SK-N-SH (cell line): ENCODE results near the gene UBE2G2. TPM values are rescaled to one million over a fixed set of nuclear protein-coding genes. Genes with fewer than 3 reads are reported as not detected.

Experiments used
- CTCF ChIA-PET: fragments of 300-600, 350-600 bp; formaldehyde crosslinking; extraction: SDS; loops from one replicate; lab custom pipeline; 2021; lab: Yijun Ruan, JAX
- POLR2A ChIA-PET: fragments of 350-600 bp; sonication (Branson Sonifier 250); formaldehyde crosslinking; extraction: SDS; loops from one replicate; lab custom pipeline; 2020; ENCODE audit warnings: antibody characterized with exemption, inconsistent platforms; lab: Yijun Ruan, JAX
- DNase-seq: peaks from one replicate; pipeline ENCODE4 v3.0.0; 2012
- H2AFZ ChIP-seq: fragments of 200-600 bp; sonication (generic); 2 replicates; pipeline ENCODE4 v1.8.1; 2016; ENCODE audit warnings: antibody characterized with exemption, mild to moderate bottlenecking, low read depth
- H3F3A ChIP-seq: fragments of 200-600 bp; sonication (generic); replicated peaks from 2 replicates; pipeline ENCODE3; 2016; ENCODE audit warnings: antibody characterized with exemption, mild to moderate bottlenecking; ENCODE audit not compliant: insufficient read depth
- H3K27ac ChIP-seq, 2 experiments: fragments of 200-500 bp in 1 of 2; fragments of 200-600 bp in 1 of 2; sonication (Bioruptor generic) in 1 of 2; sonication (generic), shearing (Covaris generic) in 1 of 2; 2 replicates each; pipeline versions ENCODE4 v1.5.1 to v1.6.1; 2014 to 2016; ENCODE audit warnings: low read depth in 2 of 2, inconsistent platforms in 1 of 2, low read length in 1 of 2, mild to moderate bottlenecking in 1 of 2, mixed read lengths in 1 of 2
- H3K27me3 ChIP-seq: fragments of 200-600 bp; sonication (generic), shearing (Covaris generic); 2 replicates; pipeline ENCODE4 v1.6.1; 2016; ENCODE audit warnings: mixed run types; ENCODE audit not compliant: insufficient read depth
- H3K36me3 ChIP-seq, 2 experiments: fragments of 200-500 bp in 1 of 2; fragments of 200-600 bp in 1 of 2; sonication (Bioruptor generic) in 1 of 2; sonication (generic) in 1 of 2; replicated peaks in 1 of 2; 2 replicates each; pipeline versions ENCODE3 to v1.5.1; 2014 to 2016; ENCODE audit warnings: low read length in 1 of 2, mild to moderate bottlenecking in 1 of 2; ENCODE audit not compliant: insufficient read depth in 2 of 2, control insufficient read depth in 1 of 2
- H3K4me1 ChIP-seq, 2 experiments: fragments of 200-500 bp in 1 of 2; fragments of 200-600 bp in 1 of 2; sonication (Bioruptor generic) in 1 of 2; sonication (generic), shearing (Covaris generic) in 1 of 2; 2 replicates each; pipeline versions ENCODE4 v1.5.1 to v1.6.1; 2014 to 2016; ENCODE audit warnings: low read depth in 1 of 2, low read length in 1 of 2, mixed run types in 1 of 2; ENCODE audit not compliant: insufficient read depth in 2 of 2, control insufficient read depth in 1 of 2
- H3K4me2 ChIP-seq: fragments of 200-600 bp; sonication (generic), shearing (Covaris generic); 2 replicates; pipeline ENCODE4 v1.6.1; 2017; ENCODE audit warnings: mixed run types
- H3K4me3 ChIP-seq, 2 experiments: fragments of 200-500 bp in 1 of 2; fragments of 200-600 bp in 1 of 2; sonication (Bioruptor generic) in 1 of 2; sonication (generic), shearing (Covaris generic) in 1 of 2; 2 replicates each; pipeline versions ENCODE4 v1.5.1 to v1.8.1; 2014 to 2016; ENCODE audit warnings: low read depth in 2 of 2, inconsistent platforms in 1 of 2, low read length in 1 of 2, mild to moderate bottlenecking in 1 of 2, mixed read lengths in 1 of 2, moderate library complexity in 1 of 2
- H3K79me2 ChIP-seq: fragments of 200-600 bp; sonication (generic); 2 replicates; pipeline ENCODE4 v1.8.1; 2017; ENCODE audit warnings: mild to moderate bottlenecking; ENCODE audit not compliant: insufficient read depth
- H3K9ac ChIP-seq: fragments of 200-600 bp; sonication (generic); 2 replicates; pipeline ENCODE4 v1.6.1; 2017; ENCODE audit warnings: mixed run types
- H3K9me2 ChIP-seq: fragments of 200-600 bp; sonication (generic); 2 replicates; pipeline ENCODE4 v1.6.1; 2017; ENCODE audit warnings: mixed run types
- H3K9me3 ChIP-seq: fragments of 200-600 bp; sonication (generic); 2 replicates; pipeline ENCODE4 v1.6.1; 2017; ENCODE audit warnings: mixed run types, mild to moderate bottlenecking, moderate library complexity
- H4K20me1 ChIP-seq: fragments of 200-600 bp; sonication (generic); 2 replicates; pipeline ENCODE4 v1.6.1; 2017; ENCODE audit warnings: mild to moderate bottlenecking, mixed run types; ENCODE audit not compliant: insufficient read depth
- CHD2 ChIP-seq: fragments of 150-350 bp; IDR thresholded peaks from 2 replicates; pipeline ENCODE4 v1.6.1; 2018; ENCODE audit warnings: low read length; ENCODE audit not compliant: partially characterized antibody
- CTCF ChIP-seq: fragments of 200-600 bp; sonication (generic); IDR thresholded peaks from 2 replicates; pipeline ENCODE4 v1.6.1; 2017; ENCODE audit warnings: antibody characterized with exemption, mild to moderate bottlenecking, moderate library complexity
- ELF1 ChIP-seq: IDR thresholded peaks from 2 replicates; pipeline ENCODE4 v1.4.0; 2012
- EP300 ChIP-seq, 2 experiments: IDR thresholded peaks; 2 replicates each; pipeline versions ENCODE4 v1.4.0 to v1.6.1; 2012; ENCODE audit warnings: borderline replicate concordance in 1 of 2, low read depth in 1 of 2, low read length in 1 of 2
- FOSL2 ChIP-seq: IDR thresholded peaks from 2 replicates; pipeline ENCODE4 v1.4.0; 2012; ENCODE audit warnings: low read depth, mild to moderate bottlenecking, moderate library complexity, borderline replicate concordance
- FOXM1 ChIP-seq: IDR thresholded peaks from 2 replicates; pipeline ENCODE4 v1.4.0; 2012; ENCODE audit warnings: low read depth, mild to moderate bottlenecking
- MAX ChIP-seq: IDR thresholded peaks from 2 replicates; pipeline ENCODE4 v1.4.0; 2012; ENCODE audit warnings: low read depth
- MEF2A ChIP-seq: IDR thresholded peaks from 2 replicates; pipeline ENCODE4 v1.4.0; 2012; ENCODE audit warnings: low read depth, borderline replicate concordance
- MXI1 ChIP-seq: IDR thresholded peaks from 2 replicates; pipeline ENCODE4 v1.6.1; 2012; ENCODE audit warnings: mild to moderate bottlenecking, low read depth, low read length, improper control_type of control experiment
- RAD21 ChIP-seq: IDR thresholded peaks from 2 replicates; pipeline ENCODE4 v1.6.1; 2012; ENCODE audit warnings: mild to moderate bottlenecking, low read length
- REST ChIP-seq: IDR thresholded peaks from 2 replicates; pipeline ENCODE4 v1.6.1; 2012; ENCODE audit warnings: mild to moderate bottlenecking, low read depth, low read length, moderate library complexity
- RXRA ChIP-seq: IDR thresholded peaks from 2 replicates; pipeline ENCODE4 v1.4.0; 2012; ENCODE audit warnings: low read depth, mild to moderate bottlenecking, borderline replicate concordance
- SIN3A ChIP-seq: IDR thresholded peaks from 2 replicates; pipeline ENCODE4 v1.6.1; 2012; ENCODE audit warnings: low read depth, mild to moderate bottlenecking, low read length, moderate library complexity, borderline replicate concordance
- SMC3 ChIP-seq: IDR thresholded peaks from 2 replicates; pipeline ENCODE4 v1.6.1; 2012; ENCODE audit warnings: low read depth, low read length, improper control_type of control experiment
- YY1 ChIP-seq: IDR thresholded peaks from 2 replicates; pipeline ENCODE4 v1.4.0; 2012; ENCODE audit warnings: low read depth, mild to moderate bottlenecking
- WGBS: methylation state at CpG from one replicate; pipeline ENCODE4 v1.1.6; 2017; ENCODE audit warnings: low lambda C conversion rate; 5-methylcytosine and 5-hydroxymethylcytosine counted together
- polyA plus RNA-seq, 3 experiments: library from polyadenylated mRNA; depleted of rRNA; stranded (reverse); fragments of >200 nt; gene quantifications; 2 replicates each; pipeline ENCODE4 v1.2.3, GENCODE V29; 2012

The UBE2G2 gene
- polyA plus RNA-seq, 1 of the 3 experiments (the other 2 are of a cell fraction): 129 TPM

GRCh38 chr21:44793592-44794374, 7.8 kb downstream of the UBE2G2 start:
- Histone ChIP-seq H3K4me3 (no peak overlapping the region; a peak in 1 of 4 replicates), H4K20me1 (peaks cover 90% of the 10 kb centered on the region), H3K9ac (no peak overlapping the region), H3K27ac (no peak overlapping the region), H3K9me2 (no peaks in the 10 kb centered on the region), H3K4me2 (no peak overlapping the region), H3K27me3 (no peaks in the 10 kb centered on the region)
- POLR2A ChIA-PET: interaction anchor here (0.9 kb wide), 1 partner anchor 8 kb away, joined by 6 read pairs; the partner anchor contains the start of gene UBE2G2
- TF ChIP-seq MAX (no peak), RXRA (no peak), SIN3A (no peak), EP300 (IDR thresholded peaks at IDR 0.05; ENCODE audit: borderline replicate concordance in 1 of 2, low read depth in 1 of 2, low read length in 1 of 2) (no peak), ELF1 (no peak), REST (no peak), FOSL2 (no peak), YY1 (no peak)
- TF ChIP-seq, all 33 proteins: peak for 0
- no peaks in the 10 kb centered on the region for H3K9me3 ChIP-seq
- H3F3A ChIP-seq: no peaks in the 10 kb centered on the region
- CTCF ChIA-PET: interaction anchor here (0.6 to 2.4 kb wide), 62 partner anchors 8 to 478 kb away, joined by 3 to 31 read pairs (median 4); partner anchors contain the start of genes KRTAP10-12, KRTAP10-4, KRTAP10-5 and KRTAP10-9
- WGBS: 50% methylated on average over 4 of the region's 4 CpGs
- peaks cover 100% of the 10 kb centered on the region for H3K79me2 ChIP-seq
- peaks cover 0 to 4% of the 10 kb centered on the region in 2 experiments; a peak in 2 of 4 replicates for H3K4me1 ChIP-seq
- H2AFZ ChIP-seq: no peak overlapping the region
- no peak for DNase-seq
- peaks cover 17 to 31% of the 10 kb centered on the region in 2 experiments for H3K36me3 ChIP-seq

GRCh38 chr21:44792702-44793591, 8.7 kb downstream of the UBE2G2 start:
- H3K4me1 ChIP-seq: peaks cover 0 to 4% of the 10 kb centered on the region in 2 experiments; a peak in 2 of 4 replicates
- peaks cover 100% of the 10 kb centered on the region for H3K79me2 ChIP-seq
- H3K27ac ChIP-seq: no peak overlapping the region; a peak in 1 of 4 replicates
- ChIA-PET CTCF (interaction anchor here (0.6 to 2.4 kb wide), 67 partner anchors 9 to 497 kb away, joined by 3 to 31 read pairs (median 4); partner anchors contain the start of genes KRTAP10-12, KRTAP10-4, KRTAP10-5 and KRTAP10-9), POLR2A (interaction anchor here (0.9 kb wide), 1 partner anchor 9 kb away, joined by 6 read pairs; the partner anchor contains the start of gene UBE2G2)
- H3K9me2 ChIP-seq: no peaks in the 10 kb centered on the region
- peaks cover 11 to 24% of the 10 kb centered on the region in 2 experiments for H3K36me3 ChIP-seq
- H3K4me2 ChIP-seq: no peak overlapping the region
- no peaks in the 10 kb centered on the region for H3F3A ChIP-seq
- H3K9ac ChIP-seq: no peak overlapping the region
- peak; percentile 86 for DNase-seq
- WGBS: 49% methylated on average over 10 of the region's 10 CpGs
- no peaks in the 10 kb centered on the region for H3K9me3 ChIP-seq
- no peak overlapping the region for H2AFZ ChIP-seq
- H4K20me1 ChIP-seq: peaks cover 90% of the 10 kb centered on the region
- no peak overlapping the region; a peak in 1 of 4 replicates for H3K4me3 ChIP-seq
- H3K27me3 ChIP-seq: no peaks in the 10 kb centered on the region
- TF ChIP-seq MEF2A (no peak), CHD2 (peak; percentile 41), MXI1 (no peak), RAD21 (peak; percentile 82), SMC3 (peak; percentile 29), FOXM1 (no peak), ELF1 (no peak), CTCF (peak; percentile 81)
